Keratinocyte (primary cell): ENCODE data around the gene RBPJL.

ENCODE experiments used
- EZH2 ChIP-seq: IDR thresholded peaks from one replicate; pipeline ENCODE4 v1.6.1; 2012; ENCODE audit warnings: inconsistent platforms, mild to moderate bottlenecking, low read length, moderate library complexity
- TF ChIP-seq, protein P1 (sequence below), 3 experiments: IDR thresholded peaks in 1 of 3; conservative IDR thresholded peaks in 1 of 3; optimal IDR thresholded peaks in 1 of 3; 2 replicates in 2 of 3; 3 replicates in 1 of 3; pipeline versions ENCODE3 to v1.5.1; 2011; ENCODE audit warnings: low read length in 3 of 3, mild to moderate bottlenecking in 3 of 3, moderate library complexity in 2 of 3, control low read depth in 1 of 3, inconsistent platforms in 1 of 3; ENCODE audit not compliant: insufficient read depth in 2 of 3; ENCODE audit errors: extremely low read depth in 1 of 3

DNA sequence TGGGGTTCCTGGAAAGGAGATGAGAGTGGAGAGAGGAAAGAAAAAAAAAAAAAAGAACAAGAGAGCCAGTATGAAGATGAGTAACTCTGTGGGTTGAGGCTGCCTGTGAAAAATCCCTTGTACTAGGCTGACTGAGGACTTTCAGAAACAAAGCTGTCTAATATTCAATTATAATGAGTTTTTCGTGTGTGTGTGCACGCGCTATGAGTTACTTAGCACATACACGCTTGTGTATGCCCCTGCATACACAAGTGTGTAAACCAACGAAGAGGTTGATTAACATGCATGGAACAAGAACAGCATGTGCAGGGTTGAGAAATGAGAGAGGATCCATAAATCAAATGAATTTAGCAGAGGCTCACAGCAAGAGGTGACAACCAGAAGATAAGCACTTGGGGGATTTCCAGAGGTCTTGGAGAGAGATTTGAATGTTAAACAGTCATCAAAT, 4.8 kb upstream of the RBPJL start:
- TF ChIP-seq, protein P1, sequence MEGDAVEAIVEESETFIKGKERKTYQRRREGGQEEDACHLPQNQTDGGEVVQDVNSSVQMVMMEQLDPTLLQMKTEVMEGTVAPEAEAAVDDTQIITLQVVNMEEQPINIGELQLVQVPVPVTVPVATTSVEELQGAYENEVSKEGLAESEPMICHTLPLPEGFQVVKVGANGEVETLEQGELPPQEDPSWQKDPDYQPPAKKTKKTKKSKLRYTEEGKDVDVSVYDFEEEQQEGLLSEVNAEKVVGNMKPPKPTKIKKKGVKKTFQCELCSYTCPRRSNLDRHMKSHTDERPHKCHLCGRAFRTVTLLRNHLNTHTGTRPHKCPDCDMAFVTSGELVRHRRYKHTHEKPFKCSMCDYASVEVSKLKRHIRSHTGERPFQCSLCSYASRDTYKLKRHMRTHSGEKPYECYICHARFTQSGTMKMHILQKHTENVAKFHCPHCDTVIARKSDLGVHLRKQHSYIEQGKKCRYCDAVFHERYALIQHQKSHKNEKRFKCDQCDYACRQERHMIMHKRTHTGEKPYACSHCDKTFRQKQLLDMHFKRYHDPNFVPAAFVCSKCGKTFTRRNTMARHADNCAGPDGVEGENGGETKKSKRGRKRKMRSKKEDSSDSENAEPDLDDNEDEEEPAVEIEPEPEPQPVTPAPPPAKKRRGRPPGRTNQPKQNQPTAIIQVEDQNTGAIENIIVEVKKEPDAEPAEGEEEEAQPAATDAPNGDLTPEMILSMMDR (optimal IDR thresholded peaks at IDR 0.05 in 1 of 3, IDR thresholded peaks at IDR 0.05 in 1 of 3, conservative IDR thresholded peaks at IDR 0.05 in 1 of 3; ENCODE audit: extremely low read depth in 1 of 3, insufficient read depth in 2 of 3, low read length in 3 of 3): no peak
- TF ChIP-seq EZH2: no peak
